Renal cortex interstitium (tissue), 11 donors: ENCODE measurements around the gene ZMIZ1. TPM values are rescaled to one million over a fixed set of nuclear protein-coding genes. Genes with fewer than 3 reads are reported as not detected.

Experiments used
- DNase-seq, 11 donors: peaks; one replicate each; pipeline ENCODE4 v3.0.0-alpha.2; 2013; ENCODE audit warnings: low read depth in 9 of 11, low spot score in 4 of 11; ENCODE audit errors: extremely low read depth in 1 of 11
- polyA plus RNA-seq, 3 donors: library from polyadenylated mRNA; unstranded; fragments of 120-200 nt; gene quantifications; one replicate each; pipeline ENCODE4 v1.2.1, GENCODE V29; 2013; ENCODE audit not compliant: insufficient read length in 3 of 3

ZMIZ1 gene
- polyA plus RNA-seq, 3 donors = 69.2 to 85.6 (median 74.3) TPM

DNA sequence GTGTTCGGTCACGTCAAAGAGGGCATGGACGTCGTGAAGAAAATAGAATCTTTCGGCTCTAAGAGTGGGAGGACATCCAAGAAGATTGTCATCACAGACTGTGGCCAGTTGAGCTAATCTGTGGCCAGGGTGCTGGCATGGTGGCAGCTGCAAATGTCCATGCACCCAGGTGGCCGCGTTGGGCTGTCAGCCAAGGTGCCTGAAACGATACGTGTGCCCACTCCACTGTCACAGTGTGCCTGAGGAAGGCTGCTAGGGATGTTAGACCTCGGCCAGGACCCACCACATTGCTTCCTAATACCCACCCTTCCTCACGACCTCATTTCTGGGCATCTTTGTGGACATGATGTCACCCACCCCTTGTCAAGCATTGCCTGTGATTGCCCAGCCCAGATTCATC, 285.0 kb downstream of the ZMIZ1 start:
- no peak for DNase-seq

GRCh38 chr10:79354141-79354540, 285.4 kb downstream of the ZMIZ1 start:
- no peak for DNase-seq

DNA sequence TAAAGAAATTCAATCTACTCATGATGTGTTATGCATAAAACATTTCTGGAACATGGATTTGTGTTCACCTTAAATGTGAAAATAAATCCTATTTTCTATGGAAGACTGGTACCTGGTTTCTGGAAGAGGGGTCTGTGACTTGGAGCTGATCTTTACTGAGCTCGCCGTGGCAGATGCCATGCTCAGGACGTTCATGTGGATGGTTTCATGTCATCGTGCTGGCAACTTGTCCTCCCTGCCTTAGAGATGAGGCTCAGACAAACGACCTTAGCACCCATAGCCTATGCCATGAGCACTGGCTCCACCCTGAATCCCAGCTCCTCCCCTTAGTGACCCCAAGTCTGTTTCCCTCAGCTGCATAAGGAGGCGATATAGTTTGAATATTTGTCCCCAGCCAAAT, 285.8 kb downstream of the ZMIZ1 start:
- no peak for DNase-seq

DNA sequence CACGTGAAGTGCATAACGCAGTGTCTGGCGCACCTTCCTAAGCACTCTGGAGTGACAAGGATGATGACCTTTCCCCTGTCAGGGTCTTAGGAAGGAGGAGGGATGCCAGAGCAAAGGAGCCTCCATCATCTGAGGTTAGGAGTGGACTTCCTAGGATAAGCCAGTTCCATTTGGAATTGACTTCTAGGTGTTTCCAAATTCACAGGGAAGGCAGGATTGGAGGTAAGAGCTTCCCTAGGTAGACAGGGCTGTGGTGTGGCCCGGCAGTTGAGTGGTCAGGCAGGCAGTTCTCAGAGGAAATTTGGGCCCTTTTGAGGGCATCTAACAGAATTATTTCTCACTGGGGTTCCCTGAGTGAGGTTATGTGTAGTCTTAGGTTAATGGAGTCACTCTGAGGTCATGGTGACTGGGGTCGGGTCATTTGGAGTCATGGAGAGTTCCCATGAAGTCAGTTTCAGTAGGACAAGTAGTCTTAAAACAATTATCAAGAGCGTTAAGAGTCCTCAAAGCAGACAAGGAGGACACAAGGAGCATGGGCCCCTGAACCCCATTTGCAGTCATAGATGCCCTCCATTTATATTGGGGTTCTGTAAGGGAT, 286.8 kb downstream of the ZMIZ1 start:
- no peak for DNase-seq

DNA sequence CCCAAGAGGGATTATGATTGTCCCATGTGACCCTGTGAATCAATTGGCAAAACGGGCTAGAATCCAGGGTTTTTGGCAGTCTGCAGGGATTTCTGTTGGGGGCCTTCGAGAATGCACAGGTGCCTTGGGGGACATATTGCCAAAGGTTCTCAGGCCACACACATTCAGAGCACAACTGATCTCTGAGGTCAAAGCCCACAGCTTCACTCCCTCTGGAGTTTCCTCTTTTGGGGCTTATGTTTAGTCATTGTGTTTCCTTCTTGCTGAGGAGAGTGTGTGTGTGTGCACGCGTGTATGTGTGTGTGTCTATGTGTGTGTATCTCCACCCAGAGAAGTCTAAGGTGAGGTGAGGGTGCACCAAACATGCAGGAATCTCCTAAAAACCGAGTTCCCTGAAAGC, 287.3 kb downstream of the ZMIZ1 start:
- DNase-seq = no peak

GRCh38 chr10:79357180-79357579, 288.4 kb downstream of the ZMIZ1 start:
- no peak for DNase-seq

DNA sequence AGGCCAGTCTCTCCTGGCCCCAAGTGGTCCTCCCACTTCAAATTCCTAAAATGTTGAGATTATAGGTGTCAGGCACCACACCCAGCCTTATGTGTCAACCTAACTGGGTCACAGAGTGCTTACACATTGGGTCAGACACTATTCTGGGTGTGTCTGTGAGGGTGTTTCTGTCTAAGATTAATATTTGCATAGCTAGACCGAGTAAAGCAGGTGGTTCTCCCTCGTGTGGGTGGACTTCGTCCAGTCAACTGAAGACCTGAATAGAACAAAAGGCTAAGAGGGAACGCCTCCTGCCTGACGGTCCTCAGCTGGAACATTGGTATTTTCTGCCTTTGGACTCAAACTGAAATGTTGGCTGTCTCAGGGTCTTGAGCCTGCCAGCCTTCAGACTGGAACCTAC, 290.0 kb downstream of the ZMIZ1 start:
- DNase-seq = no peak

DNA sequence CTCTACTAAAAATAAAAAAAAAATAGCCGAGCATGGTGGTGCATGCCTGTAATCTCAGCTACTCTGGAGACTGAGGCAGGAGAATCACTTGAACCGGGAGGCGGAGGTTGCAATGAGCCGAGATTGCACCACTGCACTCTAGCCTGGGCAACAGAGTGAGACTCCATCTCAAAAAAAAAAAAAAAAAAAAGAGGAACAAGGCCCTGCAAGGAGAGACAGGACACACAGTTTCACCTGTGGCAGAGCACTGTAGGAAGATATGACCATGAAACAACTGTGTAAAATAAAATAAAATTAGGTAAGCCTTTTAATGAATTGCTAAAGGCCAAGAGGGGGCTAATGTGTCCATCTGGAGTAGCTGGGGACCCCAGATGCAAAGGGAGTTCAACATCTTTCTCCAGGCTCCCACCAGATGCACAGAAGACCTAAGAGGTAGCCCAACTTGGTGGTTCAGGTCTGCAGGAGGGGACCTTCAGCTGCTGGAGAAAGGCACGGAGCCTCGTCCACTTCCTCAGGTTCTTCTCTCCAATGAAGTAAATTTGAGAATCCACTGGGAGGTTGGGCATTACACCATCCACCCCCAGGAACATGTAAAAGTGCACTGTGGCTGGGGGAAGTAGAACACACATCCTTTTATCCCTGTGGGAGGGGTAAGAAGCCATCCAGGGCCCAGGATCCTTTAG, 291.2 kb downstream of the ZMIZ1 start:
- DNase-seq = no peak

- no peak for DNase-seq
These were observed 292.0 kb downstream of the ZMIZ1 start for GRCh38 chr10:79360499-79361342.

DNA sequence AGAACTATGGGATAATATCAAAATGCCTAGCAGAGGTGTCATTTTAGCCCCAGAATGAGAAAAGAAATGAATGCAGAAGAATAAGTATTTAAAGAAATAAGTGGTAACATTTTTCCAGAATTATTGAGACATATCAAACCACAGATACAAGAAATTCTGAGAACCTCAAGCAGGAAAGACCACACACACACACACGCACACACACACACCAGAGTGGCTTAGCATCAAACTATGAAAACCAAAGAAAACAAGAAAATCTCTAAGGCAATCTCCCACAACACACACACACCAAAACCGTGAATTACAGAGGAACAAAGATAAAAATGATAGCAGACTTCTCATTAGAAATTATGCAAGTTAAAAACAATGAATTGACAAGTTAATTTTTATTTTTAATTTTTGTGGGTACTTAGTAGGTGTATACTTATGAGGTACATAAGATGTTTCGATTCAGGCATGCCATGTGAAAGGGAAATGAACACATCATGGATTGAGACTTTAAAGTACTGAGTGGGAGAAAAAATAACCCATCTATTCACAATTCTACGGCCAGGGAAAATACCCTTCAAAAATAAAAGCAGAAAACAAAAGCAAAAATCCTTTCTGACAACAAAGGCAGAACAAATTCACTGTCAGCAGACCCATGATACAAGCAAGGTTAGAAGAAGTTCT, 293.1 kb downstream of the ZMIZ1 start:
- DNase-seq = no peak
